ENCODE data around the gene CDH24.

GRCh38 chr14:23015618-23016017, 41.7 kb downstream of the CDH24 start:
- TF ChIP-seq POLR2A (IDR thresholded peaks at IDR 0.05; ENCODE audit: low read depth, low read length): no peak
- no peak for TF ChIP-seq POLR2AphosphoS5 (IDR thresholded peaks at IDR 0.05; ENCODE audit: low read depth, low read length)
- no peak for TF ChIP-seq TAF1 (IDR thresholded peaks at IDR 0.05; ENCODE audit: borderline replicate concordance, low read depth, low read length)
